Measurements from ENCODE around the gene USE1. TPM values are rescaled to one million over a fixed set of nuclear protein-coding genes. Genes with fewer than 3 reads are reported as not detected.

USE1 gene
- polyA plus RNA-seq, 1 experiment: 21.1 TPM

- ChIA-PET CTCF (interaction anchor here (0.5 kb wide), 1 partner anchor 10 kb away, joined by 3 read pairs; no protein-coding TSS in a partner anchor), POLR2A (no interaction called here)
- Histone ChIP-seq H3K27ac (ENCODE audit: low read depth, low read length) (no peak overlapping the region), H3K27me3 (ENCODE audit: control insufficient read depth, insufficient read depth, low read length) (no peaks in the 10 kb centered on the region), H3K4me3 (ENCODE audit: low read depth, low read length) (no peak overlapping the region), H3K9me3 (ENCODE audit: control insufficient read depth, insufficient read depth, low read length) (no peaks in the 10 kb centered on the region)
- no peak for DNase-seq (ENCODE audit: low read depth, low spot score)
- TF ChIP-seq, protein P1, sequence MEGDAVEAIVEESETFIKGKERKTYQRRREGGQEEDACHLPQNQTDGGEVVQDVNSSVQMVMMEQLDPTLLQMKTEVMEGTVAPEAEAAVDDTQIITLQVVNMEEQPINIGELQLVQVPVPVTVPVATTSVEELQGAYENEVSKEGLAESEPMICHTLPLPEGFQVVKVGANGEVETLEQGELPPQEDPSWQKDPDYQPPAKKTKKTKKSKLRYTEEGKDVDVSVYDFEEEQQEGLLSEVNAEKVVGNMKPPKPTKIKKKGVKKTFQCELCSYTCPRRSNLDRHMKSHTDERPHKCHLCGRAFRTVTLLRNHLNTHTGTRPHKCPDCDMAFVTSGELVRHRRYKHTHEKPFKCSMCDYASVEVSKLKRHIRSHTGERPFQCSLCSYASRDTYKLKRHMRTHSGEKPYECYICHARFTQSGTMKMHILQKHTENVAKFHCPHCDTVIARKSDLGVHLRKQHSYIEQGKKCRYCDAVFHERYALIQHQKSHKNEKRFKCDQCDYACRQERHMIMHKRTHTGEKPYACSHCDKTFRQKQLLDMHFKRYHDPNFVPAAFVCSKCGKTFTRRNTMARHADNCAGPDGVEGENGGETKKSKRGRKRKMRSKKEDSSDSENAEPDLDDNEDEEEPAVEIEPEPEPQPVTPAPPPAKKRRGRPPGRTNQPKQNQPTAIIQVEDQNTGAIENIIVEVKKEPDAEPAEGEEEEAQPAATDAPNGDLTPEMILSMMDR (IDR thresholded peaks at IDR 0.05; ENCODE audit: low read depth, low read length): no peak
Measured at GRCh38 chr19:17249887-17250548, 34.9 kb downstream of the USE1 start.

DNA sequence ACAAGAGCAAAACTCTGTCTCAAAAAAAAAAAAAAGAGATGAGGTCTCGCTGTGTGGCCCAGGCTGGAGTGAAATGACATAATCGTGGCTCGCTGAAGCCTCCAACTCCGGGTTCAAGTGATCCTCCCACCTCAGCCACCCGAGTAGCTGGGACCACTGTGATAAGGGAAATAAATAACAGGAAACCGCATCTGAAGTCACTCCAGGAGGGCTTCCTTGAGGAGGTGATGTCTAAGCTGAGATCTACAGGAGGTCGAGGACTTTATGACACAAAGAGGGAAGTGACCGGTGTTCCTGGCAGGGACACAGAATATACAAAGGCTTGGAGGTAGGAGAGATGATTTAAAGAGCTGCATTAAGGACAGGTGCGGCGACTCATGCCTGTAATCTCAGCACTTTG lies 39.5 kb downstream of the USE1 start:
- Histone ChIP-seq H3K27me3 (ENCODE audit: control insufficient read depth, insufficient read depth, low read length) (peaks cover 4% of the 10 kb centered on the region), H3K9me3 (ENCODE audit: control insufficient read depth, insufficient read depth, low read length) (peaks cover 11% of the 10 kb centered on the region), H3K4me3 (ENCODE audit: low read depth, low read length) (no peak overlapping the region), H3K27ac (ENCODE audit: low read depth, low read length) (no peak overlapping the region)
- DNase-seq (ENCODE audit: low read depth, low spot score): no peak
- ChIA-PET CTCF (interaction anchor here (1.2 to 1.3 kb wide), 2 partner anchors 18 to 27 kb away, joined by 4 to 5 read pairs; partner anchors contain the start of gene ANKLE1), POLR2A (no interaction called here)
- TF ChIP-seq, protein P1 (IDR thresholded peaks at IDR 0.05; ENCODE audit: low read depth, low read length): no peak

DNA sequence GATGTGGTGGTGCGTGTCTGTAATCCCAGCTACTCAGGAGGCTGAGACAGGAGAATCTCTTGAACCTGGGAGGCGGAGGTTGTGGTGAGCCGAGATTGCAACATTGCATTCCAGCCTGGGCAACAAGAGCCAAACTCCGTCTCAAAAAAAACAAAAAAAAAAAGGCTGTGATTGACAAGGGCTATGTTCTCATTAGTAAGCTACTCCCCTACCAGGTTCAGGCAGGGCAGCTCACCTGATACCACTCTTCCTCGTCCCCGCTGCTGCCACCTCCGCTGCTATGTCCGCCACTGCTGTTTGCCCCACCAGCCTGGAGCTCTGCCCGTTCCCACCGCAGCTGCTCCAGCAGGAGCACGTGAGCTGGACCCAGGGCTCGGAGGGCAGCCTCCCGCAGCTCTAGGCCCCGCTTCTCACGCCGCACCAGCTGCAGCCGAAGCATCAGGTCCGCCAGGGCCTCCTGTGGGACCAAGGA lies 40.0 kb downstream of the USE1 start:
- DNase-seq (ENCODE audit: low read depth, low spot score): no peak
- TF ChIP-seq, protein P1 (IDR thresholded peaks at IDR 0.05; ENCODE audit: low read depth, low read length): no peak
- Histone ChIP-seq H3K27ac (ENCODE audit: low read depth, low read length) (no peak overlapping the region), H3K4me3 (ENCODE audit: low read depth, low read length) (no peak overlapping the region), H3K27me3 (ENCODE audit: control insufficient read depth, insufficient read depth, low read length) (peaks cover 8% of the 10 kb centered on the region), H3K9me3 (ENCODE audit: control insufficient read depth, insufficient read depth, low read length) (peaks cover 16% of the 10 kb centered on the region)
- ChIA-PET POLR2A (no interaction called here), CTCF (interaction anchor here (1.2 to 1.3 kb wide), 2 partner anchors 19 to 27 kb away, joined by 4 to 5 read pairs; partner anchors contain the start of gene ANKLE1)

GRCh38 chr19:17256130-17256529 lies 41.0 kb downstream of the USE1 start:
- DNase-seq (ENCODE audit: low read depth, low spot score): no peak
- Histone ChIP-seq H3K9me3 (ENCODE audit: control insufficient read depth, insufficient read depth, low read length) (peaks cover 17% of the 10 kb centered on the region), H3K4me3 (ENCODE audit: low read depth, low read length) (no peak overlapping the region), H3K27me3 (ENCODE audit: control insufficient read depth, insufficient read depth, low read length) (peaks cover 8% of the 10 kb centered on the region), H3K27ac (ENCODE audit: low read depth, low read length) (no peak overlapping the region)
- ChIA-PET POLR2A (no interaction called here), CTCF (no interaction called here)
- TF ChIP-seq, protein P1 (IDR thresholded peaks at IDR 0.05; ENCODE audit: low read depth, low read length): no peak

- Histone ChIP-seq H3K27ac (ENCODE audit: low read depth, low read length) (no peak overlapping the region), H3K9me3 (ENCODE audit: control insufficient read depth, insufficient read depth, low read length) (peaks cover 17% of the 10 kb centered on the region), H3K27me3 (ENCODE audit: control insufficient read depth, insufficient read depth, low read length) (peaks cover 8% of the 10 kb centered on the region), H3K4me3 (ENCODE audit: low read depth, low read length) (no peak overlapping the region)
- TF ChIP-seq, protein P1 (IDR thresholded peaks at IDR 0.05; ENCODE audit: low read depth, low read length): no peak
- no peak for DNase-seq (ENCODE audit: low read depth, low spot score)
- CTCF ChIA-PET: interaction anchor here (0.6 to 1.9 kb wide), 5 partner anchors 9 to 493 kb away, joined by 3 to 7 read pairs (median 3); no protein-coding TSS in a partner anchor
- POLR2A ChIA-PET: no interaction called here
Measured at GRCh38 chr19:17259118-17259780, 44.1 kb downstream of the USE1 start.

Data from AG04450 (cell line).